ENCODE data around the gene CYP4F2.

DNA sequence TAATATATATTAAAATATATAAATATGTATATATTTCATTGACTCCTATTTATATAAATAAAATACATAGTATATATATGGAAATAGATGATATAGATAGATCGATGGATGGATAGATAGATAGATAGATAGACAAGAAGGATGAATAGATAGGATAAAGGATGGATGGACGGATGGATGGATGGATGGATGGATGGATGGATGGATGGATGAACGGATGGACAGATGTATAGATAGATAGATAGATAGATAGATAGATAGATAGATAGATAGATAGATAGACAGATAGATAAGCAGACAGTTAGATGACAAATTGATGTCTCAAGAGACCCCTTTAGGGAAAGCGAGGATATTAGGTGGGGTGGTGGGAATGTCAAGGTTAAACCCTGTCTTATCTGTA lies 21.4 kb upstream of the CYP4F2 start:
- no peak for TF ChIP-seq POLR2AphosphoS5 (IDR thresholded peaks at IDR 0.05)
- TF ChIP-seq, protein P1, sequence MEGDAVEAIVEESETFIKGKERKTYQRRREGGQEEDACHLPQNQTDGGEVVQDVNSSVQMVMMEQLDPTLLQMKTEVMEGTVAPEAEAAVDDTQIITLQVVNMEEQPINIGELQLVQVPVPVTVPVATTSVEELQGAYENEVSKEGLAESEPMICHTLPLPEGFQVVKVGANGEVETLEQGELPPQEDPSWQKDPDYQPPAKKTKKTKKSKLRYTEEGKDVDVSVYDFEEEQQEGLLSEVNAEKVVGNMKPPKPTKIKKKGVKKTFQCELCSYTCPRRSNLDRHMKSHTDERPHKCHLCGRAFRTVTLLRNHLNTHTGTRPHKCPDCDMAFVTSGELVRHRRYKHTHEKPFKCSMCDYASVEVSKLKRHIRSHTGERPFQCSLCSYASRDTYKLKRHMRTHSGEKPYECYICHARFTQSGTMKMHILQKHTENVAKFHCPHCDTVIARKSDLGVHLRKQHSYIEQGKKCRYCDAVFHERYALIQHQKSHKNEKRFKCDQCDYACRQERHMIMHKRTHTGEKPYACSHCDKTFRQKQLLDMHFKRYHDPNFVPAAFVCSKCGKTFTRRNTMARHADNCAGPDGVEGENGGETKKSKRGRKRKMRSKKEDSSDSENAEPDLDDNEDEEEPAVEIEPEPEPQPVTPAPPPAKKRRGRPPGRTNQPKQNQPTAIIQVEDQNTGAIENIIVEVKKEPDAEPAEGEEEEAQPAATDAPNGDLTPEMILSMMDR (IDR thresholded peaks at IDR 0.05 in 8 of 11, conservative IDR thresholded peaks at IDR 0.05 in 3 of 11): no peak
- TF ChIP-seq POLR2A (IDR thresholded peaks at IDR 0.05): no peak
